Gastrocnemius medialis (tissue), 4 donors: ENCODE measurements around the gene TBL3.

ENCODE experiments used
- CTCF ChIP-seq, 5 experiments: fragments of 450-650 bp in 3 of 5; fragments of 200-600 bp in 2 of 5; sonication (generic) in 2 of 5; IDR thresholded peaks in 4 of 5; conservative IDR thresholded peaks in 1 of 5; 1 replicate in 4 of 5; 2 replicates in 1 of 5; pipeline ENCODE4 v1.5.1; 2016 to 2019; ENCODE audit warnings: antibody characterized with exemption in 5 of 5, mild to moderate bottlenecking in 3 of 5, moderate library complexity in 3 of 5
- POLR2A ChIP-seq, 2 donors: fragments of 450-650 bp; IDR thresholded peaks; one replicate each; pipeline ENCODE4 v1.6.1; 2017; ENCODE audit warnings: antibody characterized with exemption in 2 of 2, mild to moderate bottlenecking in 2 of 2, moderate library complexity in 2 of 2

DNA sequence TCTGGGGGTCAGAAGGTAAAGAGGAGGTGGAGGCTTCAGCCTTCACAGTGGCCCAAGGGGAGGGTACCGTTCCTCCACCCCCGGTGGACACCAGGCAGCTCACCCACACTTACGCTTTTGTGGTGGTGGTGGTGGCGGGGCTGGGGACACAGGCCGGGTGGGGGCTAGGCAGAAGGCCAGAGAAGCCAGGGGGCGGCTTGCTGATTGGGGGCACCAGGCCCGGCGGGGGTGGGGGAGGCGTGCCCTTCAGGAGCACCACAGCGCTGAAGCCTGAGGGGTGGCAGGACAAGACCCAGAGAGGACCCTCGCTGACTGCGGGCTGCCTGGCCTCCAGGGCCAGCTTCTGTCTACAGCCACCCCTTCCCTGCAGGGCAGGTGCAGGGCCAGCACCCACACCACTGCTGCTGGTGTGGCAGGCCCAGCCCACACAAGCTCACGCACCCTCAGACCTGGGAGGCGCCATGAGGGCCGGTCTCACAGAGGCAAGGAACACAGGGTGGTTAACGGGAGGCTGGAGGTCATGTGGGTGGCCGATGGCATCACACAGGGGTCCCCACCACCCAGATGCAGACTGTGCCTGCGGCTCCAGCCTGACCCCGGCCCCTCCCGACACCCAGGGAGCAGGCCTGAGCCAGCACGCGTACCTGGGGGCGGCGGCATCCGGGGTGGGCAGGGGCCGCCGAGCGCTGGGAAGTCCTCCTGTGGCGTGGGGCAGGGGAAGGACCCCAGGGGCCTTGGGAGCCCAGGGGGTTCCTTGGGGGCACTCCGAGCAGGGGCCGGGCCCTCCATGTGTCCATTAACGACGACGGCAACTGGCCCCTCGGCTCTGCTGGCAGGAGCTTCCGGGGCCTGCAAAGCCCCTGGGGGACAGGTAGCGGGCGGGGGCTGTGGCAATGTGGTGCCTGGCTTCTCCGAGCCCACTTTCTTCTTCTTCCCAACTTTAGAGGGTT is 27.3 kb downstream of the TBL3 start:
- no peak for TF ChIP-seq CTCF (IDR thresholded peaks at IDR 0.05 in 4 of 5, conservative IDR thresholded peaks at IDR 0.05 in 1 of 5)
- TF ChIP-seq POLR2A (IDR thresholded peaks at IDR 0.05): no peak
